ENCODE results near the gene ZNF697. TPM values are rescaled to one million over a fixed set of nuclear protein-coding genes. Genes with fewer than 3 reads are reported as not detected.

ZNF697 gene
- total and polyA plus RNA-seq, 9 of the 15 experiments (the other 6 are each of a cell fraction or from before 2014, with no cell fraction given), result 2.1 to 13.6 (median 8.3) TPM

GRCh38 chr1:119613769-119614720 lies 34.0 kb downstream of the ZNF697 start (continued):
- TF ChIP-seq MBD1 (CRISPR knock-in tag; IDR thresholded peaks at IDR 0.05) (no peak), KHSRP (IDR thresholded peaks at IDR 0.05) (no peak), TAL1 (IDR thresholded peaks at IDR 0.05) (no peak)

GRCh38 chr1:119611701-119612113 lies 36.4 kb downstream of the ZNF697 start:
- Histone ChIP-seq H3K9me3 (replicated peaks; ENCODE audit: control insufficient read depth, insufficient read depth, low read depth, low read length) (no peaks in the 10 kb centered on the region), H3K79me2 (ENCODE audit: control insufficient read depth, insufficient read depth, low read length) (no peaks in the 10 kb centered on the region), H3K9me1 (ENCODE audit: control insufficient read depth, insufficient read depth, low read length) (no peaks in the 10 kb centered on the region), H3K4me2 (ENCODE audit: insufficient read depth, low read length) (no peak overlapping the region), H2AFZ (ENCODE audit: low read depth, low read length) (no peak overlapping the region), H3K4me3 (no peak overlapping the region), H4K20me1 (replicated peaks; ENCODE audit: control insufficient read depth, insufficient read depth, low read length) (0 out of 2 replicates have a peak, but pooled peaks cover 10% of the 10 kb centered on the region), H3K27ac (ENCODE audit: extremely low read depth, low read depth, low read length) (no peak overlapping the region), H3K27me3 (ENCODE audit: control insufficient read depth in 2 of 2, insufficient read depth in 2 of 2, low read length in 2 of 2) (peaks cover 2 to 3% of the 10 kb centered on the region in 2 experiments; a peak in 1 of 5 replicates), H3K36me3 (ENCODE audit: control insufficient read depth, insufficient read depth, low read length) (no peaks in the 10 kb centered on the region), H3K4me1 (replicated peaks in 1 of 2; ENCODE audit: control insufficient read depth in 2 of 2, insufficient read depth in 2 of 2, low read length in 2 of 2) (no peaks in the 10 kb centered on the region), H3K9ac (ENCODE audit: insufficient read depth in 1 of 2, low read depth in 2 of 2, low read length in 2 of 2) (no peak overlapping the region)
- intact Hi-C loops (cut with micrococcal nuclease) (loop anchor here (2.0 to 10.0 kb wide), 3 partner anchors 29 to 191 kb away; no protein-coding TSS in a partner anchor), in situ Hi-C loops (cut with MboI) (loop anchor here (5.0 kb wide), 1 partner anchor 56 kb away; no protein-coding TSS in a partner anchor)
- ChIA-PET CTCF (ENCODE audit: low intra/inter-chr PET ratio) (interaction anchor here (0.6 to 5.3 kb wide), 4 partner anchors 47 to 136 kb away, joined by 3 to 87 read pairs (median 30); no protein-coding TSS in a partner anchor), POLR2A (interaction anchor here (1.0 to 1.6 kb wide), 2 partner anchors 8 to 9 kb away, joined by 3 to 5 read pairs; no protein-coding TSS in a partner anchor)
- BruUV-seq (replicated peaks), result no TSS peak
- FAIRE-seq, result peak; percentile 88
- 5% methylated on average over 8 of the region's 8 CpGs for WGBS (ENCODE audit: insufficient coverage, low coverage, missing lambda C conversion rate)
- ATAC-seq, result peak; percentile 78
- peak; percentile 73 to 81 (median 76) for DNase-seq (ENCODE audit: extremely low read depth in 1 of 4, low spot score in 3 of 4)
- TF ChIP-seq CTBP1 (IDR thresholded peaks at IDR 0.05; ENCODE audit: borderline replicate concordance) (peak; percentile 44; the same call in 1 of the 2 replicates), MAFF (IDR thresholded peaks at IDR 0.05; ENCODE audit: low read length) (no peak), MAFG (tag; conservative IDR thresholded peaks at IDR 0.05) (no peak), CC2D1A (IDR thresholded peaks at IDR 0.05) (no peak), KAT7 (CRISPR knock-in tag; IDR thresholded peaks at IDR 0.05; ENCODE audit: borderline replicate concordance) (no peak), CSDE1 (IDR thresholded peaks at IDR 0.05) (no peak), FOXM1 (IDR thresholded peaks at IDR 0.05; ENCODE audit: low read depth) (no peak), FOXM1 (CRISPR knock-in tag; IDR thresholded peaks at IDR 0.05; ENCODE audit: low read depth) (no peak), U2AF1 (optimal IDR thresholded peaks at IDR 0.05; ENCODE audit: low read depth, low read length) (no peak), CREM (IDR thresholded peaks at IDR 0.05; ENCODE audit: low read depth) (0 out of 2 replicates have a peak, but pooled peaks have one; percentile 18), ZNF512 (tag; IDR thresholded peaks at IDR 0.05) (no peak), OTX1 (CRISPR knock-in tag; IDR thresholded peaks at IDR 0.05) (no peak), MITF (IDR thresholded peaks at IDR 0.05) (no peak), IFI16 (CRISPR knock-in tag; IDR thresholded peaks at IDR 0.05) (no peak)
